Stimulated activated naive B cell treated with anti-CD40 and anti-IgM and Interleukin-4, amounts not matched to agents 10 μg/mL and 1 μg/mL and 100 μg/mL, for 72 hours (primary cell): Measurements from ENCODE around the gene PAX1.

Source experiments
- ATAC-seq, 2 donors: fragments of 150-1000 bp; cut with Tn5 transposase; replicated peaks; 2 replicates each; pipeline ENCODE4 v1.10.0; 2021; ENCODE audit warnings: moderate library complexity in 1 of 2
- DNase-seq: peaks from one replicate; pipeline ENCODE4 v3.0.0; 2021
- H3K27ac Mint-ChIP-seq: one replicate; pipeline ENCODE4 v1.8.0; 2022; ENCODE audit warnings: mild to moderate bottlenecking, mixed read lengths
- H3K27me3 Mint-ChIP-seq, 2 donors: one replicate each; pipeline ENCODE4 v1.8.0; 2022; ENCODE audit warnings: mixed read lengths in 2 of 2
- H3K36me3 Mint-ChIP-seq, 2 donors: one replicate each; pipeline ENCODE4 v1.8.0; 2022; ENCODE audit warnings: mixed read lengths in 2 of 2, mild to moderate bottlenecking in 1 of 2
- H3K4me1 Mint-ChIP-seq, 2 donors: one replicate each; pipeline ENCODE4 v1.8.0; 2022; ENCODE audit warnings: mixed read lengths in 2 of 2, mild to moderate bottlenecking in 1 of 2
- H3K4me3 Mint-ChIP-seq, 2 donors: one replicate each; pipeline ENCODE4 v1.8.0; 2022; ENCODE audit warnings: mild to moderate bottlenecking in 2 of 2, mixed read lengths in 2 of 2, moderate library complexity in 1 of 2
- H3K9me3 Mint-ChIP-seq, 2 donors: one replicate each; pipeline ENCODE4 v1.8.0; 2022; ENCODE audit warnings: mixed read lengths in 2 of 2, mild to moderate bottlenecking in 1 of 2

Gene PAX1

DNA sequence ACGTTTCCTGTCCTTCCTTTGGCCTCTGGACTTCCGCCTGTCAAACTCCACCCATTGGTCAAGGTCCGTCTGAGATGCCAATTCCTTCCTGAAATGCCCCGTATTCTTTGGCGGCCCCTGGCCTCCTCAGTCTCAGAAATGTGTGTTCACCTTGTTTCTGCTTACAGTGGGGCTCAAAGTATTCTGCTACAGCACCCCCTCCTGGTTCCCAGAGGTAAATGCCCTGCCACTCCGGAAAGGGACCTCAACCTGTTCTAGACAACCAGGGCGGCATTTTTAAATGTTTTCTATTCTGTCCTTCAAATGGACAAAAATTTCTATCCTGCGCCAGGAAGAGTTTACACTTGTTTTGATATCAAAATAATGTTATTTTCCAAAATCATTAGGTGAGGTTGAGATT, 12.1 kb upstream of the PAX1 start:
- no peak for ATAC-seq
- no peak overlapping the region for H3K27ac Mint-ChIP-seq
- DNase-seq, result no peak

DNA sequence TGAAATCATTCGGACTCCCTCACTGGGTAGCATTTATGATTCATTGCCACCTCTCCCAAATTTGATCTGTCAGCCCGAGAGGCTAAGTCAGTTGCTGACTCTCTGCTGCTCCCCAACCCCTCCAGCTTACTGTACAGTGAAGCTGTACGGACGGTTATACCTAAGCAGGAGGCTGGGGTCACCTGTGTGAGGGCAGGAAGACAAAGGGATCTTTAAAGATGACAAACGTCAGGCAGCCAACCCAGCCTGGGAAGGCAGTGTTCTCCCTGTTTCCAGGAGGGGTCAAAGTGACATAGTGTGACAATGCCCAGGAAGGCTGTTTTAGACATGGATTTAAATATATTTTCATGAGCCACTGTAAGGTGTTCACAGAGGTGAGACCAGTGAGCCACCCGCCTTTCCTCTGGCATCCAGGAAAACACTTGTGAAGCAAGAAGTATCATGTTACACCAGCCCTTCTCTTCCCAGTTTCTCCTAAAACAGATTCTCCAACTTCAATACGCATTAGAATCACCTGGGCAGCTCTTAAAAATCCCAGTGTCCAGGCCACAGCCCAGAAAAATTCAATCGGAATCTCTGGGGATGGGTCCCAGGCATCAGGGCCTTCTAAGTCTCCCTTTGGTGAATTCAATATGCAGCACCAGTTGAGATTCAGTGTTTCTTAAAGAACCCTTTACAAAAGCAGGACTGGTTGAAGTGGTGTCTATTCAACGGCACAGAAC, 6.8 kb upstream of the PAX1 start:
- peaks cover 65 to 76% of the 10 kb centered on the region in 2 donors for H3K27me3 Mint-ChIP-seq
- peaks cover 2 to 18% of the 10 kb centered on the region in 2 donors for H3K4me1 Mint-ChIP-seq
- no peak overlapping the region for H3K4me3 Mint-ChIP-seq
- H3K9me3 Mint-ChIP-seq, result no peaks in the 10 kb centered on the region
- ATAC-seq (no peak), DNase-seq (no peak)
- H3K27ac Mint-ChIP-seq, result no peak overlapping the region
- H3K36me3 Mint-ChIP-seq, result no peaks in the 10 kb centered on the region

More for the DNA sequence above, 12.1 kb upstream of the PAX1 start:
- H3K4me1 Mint-ChIP-seq, result no peaks in the 10 kb centered on the region
- no peaks in the 10 kb centered on the region for H3K9me3 Mint-ChIP-seq
- H3K36me3 Mint-ChIP-seq, result no peaks in the 10 kb centered on the region
- H3K4me3 Mint-ChIP-seq, result no peak overlapping the region
- H3K27me3 Mint-ChIP-seq, result peaks cover 24 to 30% of the 10 kb centered on the region in 2 donors

DNA sequence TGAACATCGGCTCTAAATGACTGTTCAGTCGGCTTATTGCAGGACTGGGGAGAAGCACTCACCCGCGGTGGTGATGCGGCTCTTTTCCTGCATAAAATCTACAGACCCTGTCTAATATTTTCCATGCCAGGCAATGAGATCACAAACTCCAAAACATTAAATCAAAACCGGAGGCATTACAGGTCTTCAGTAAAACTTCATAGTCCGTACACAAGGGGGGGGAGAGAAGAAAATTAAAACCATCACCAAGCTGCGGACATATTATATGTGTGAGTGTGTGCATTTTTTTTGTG, 6.3 kb upstream of the PAX1 start:
- ATAC-seq, result no peak
- Mint-ChIP-seq H3K9me3 (no peaks in the 10 kb centered on the region), H3K4me3 (no peak overlapping the region), H3K27ac (no peak overlapping the region), H3K27me3 (peaks cover 66 to 77% of the 10 kb centered on the region in 2 donors), H3K36me3 (no peaks in the 10 kb centered on the region), H3K4me1 (peaks cover 2 to 22% of the 10 kb centered on the region in 2 donors)
- DNase-seq, result no peak

DNA sequence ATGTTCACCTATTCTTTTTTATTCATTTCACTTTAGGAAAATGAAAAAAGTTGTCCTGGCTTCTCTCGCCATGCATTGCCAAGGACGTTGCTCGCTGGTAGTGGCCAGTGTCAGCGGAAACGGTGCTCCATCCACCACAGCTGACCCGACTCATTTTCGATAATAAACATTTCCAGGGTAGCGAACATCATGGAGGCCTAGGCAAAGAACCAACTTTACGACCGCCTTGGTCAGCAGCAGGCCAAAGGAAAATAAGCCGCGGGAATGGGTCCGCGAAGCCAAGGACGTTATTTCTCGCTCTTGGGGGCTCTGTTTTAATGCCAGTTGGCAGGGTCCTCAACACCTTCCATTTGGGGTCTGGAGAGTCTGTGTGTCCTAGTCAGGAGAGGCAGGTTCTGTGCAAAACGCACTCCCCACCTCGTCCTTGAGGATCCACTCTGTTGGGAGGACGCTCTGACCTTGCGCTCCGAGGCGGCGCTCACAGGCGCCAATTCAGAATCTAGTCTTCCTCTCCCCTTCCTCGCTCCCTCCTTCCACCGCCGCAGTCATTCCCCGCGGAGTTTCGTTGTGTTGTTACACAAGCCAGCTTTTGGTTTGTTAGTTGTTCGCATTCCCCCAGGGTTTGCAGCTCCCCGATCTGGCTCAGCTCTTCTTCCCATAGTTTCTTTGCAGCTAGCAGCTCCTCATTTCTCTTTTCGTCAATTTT, 4.1 kb upstream of the PAX1 start:
- H3K4me3 Mint-ChIP-seq, result no peak overlapping the region
- H3K27me3 Mint-ChIP-seq, result peaks cover 70 to 81% of the 10 kb centered on the region in 2 donors
- DNase-seq (no peak), ATAC-seq (no peak)
- peak overlapping the region; percentile 62 for H3K27ac Mint-ChIP-seq
- H3K9me3 Mint-ChIP-seq, result no peaks in the 10 kb centered on the region
- H3K36me3 Mint-ChIP-seq, result peaks cover 0 to 4% of the 10 kb centered on the region in 2 donors
- peaks cover 6 to 28% of the 10 kb centered on the region in 2 donors for H3K4me1 Mint-ChIP-seq

DNA sequence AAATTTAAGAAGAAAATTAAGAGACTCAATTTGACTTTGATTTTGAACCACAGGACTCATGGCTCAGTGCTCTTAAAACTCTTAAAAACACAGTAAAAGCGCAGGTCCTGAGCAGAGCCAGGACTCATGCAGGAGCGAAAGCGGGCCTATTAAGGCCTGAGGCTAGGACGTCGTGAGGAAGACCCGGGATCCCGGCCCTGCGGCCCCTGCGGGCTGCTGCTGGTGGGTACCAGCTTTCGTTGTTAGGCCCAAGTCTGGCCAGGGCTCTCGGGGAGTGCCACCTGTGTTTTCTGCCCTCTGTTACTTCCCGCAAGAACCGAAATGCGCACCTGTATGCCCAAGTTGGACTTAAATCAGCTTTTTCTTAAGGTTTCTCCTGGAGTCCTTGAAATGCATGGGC, 3.4 kb upstream of the PAX1 start:
- H3K36me3 Mint-ChIP-seq, result peaks cover 0 to 4% of the 10 kb centered on the region in 2 donors
- H3K4me3 Mint-ChIP-seq, result no peak overlapping the region
- H3K27me3 Mint-ChIP-seq, result peaks cover 73 to 88% of the 10 kb centered on the region in 2 donors
- no peaks in the 10 kb centered on the region for H3K9me3 Mint-ChIP-seq
- H3K4me1 Mint-ChIP-seq, result peaks cover 6 to 28% of the 10 kb centered on the region in 2 donors
- DNase-seq (no peak), ATAC-seq (no peak)
- peak overlapping the region; percentile 4 for H3K27ac Mint-ChIP-seq

DNA sequence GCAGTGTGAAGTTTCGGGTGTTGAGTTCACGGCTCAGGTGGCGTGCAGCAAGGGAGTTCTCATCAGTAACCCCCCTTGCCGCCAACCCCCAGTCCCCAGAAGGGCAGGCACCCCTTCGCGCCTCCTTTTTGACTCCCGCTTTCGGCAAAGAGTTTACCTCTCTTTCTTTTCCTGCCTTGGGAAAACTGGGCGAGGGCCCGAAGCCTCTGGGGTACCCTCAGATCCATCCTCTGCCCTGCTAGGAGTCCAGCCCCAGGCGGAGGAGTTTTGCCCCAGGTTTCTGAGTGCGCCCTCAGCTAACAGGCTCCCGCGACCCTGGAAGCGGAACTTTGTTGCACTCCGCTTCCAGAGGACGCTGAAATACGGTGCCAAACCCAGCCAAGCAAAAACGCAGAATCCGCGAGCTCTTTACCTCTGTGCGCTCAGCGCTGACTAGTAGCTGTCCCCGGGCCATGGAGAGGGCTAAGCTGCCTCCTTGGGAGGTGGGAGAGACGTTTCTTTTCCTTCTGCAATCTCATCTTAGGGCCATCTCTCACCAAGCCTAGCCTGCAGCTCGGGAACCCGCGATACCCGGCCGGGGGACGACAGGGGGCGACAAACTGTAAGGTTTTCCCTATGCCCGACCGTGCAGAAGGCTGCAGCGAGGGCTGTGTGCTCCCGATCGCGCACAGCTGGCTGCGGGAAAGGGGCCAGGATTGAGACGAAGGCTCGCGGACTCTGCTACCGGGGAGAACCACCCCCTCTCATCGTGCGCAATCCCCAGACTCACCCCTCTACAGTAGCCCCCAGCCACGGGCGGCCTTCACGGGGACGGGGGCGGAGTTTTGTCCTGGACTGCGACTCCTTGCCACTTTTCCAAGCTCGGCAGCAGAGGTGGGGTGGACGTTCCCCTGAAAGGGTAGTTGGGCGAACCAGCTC, 2.7 kb upstream of the PAX1 start:
- Mint-ChIP-seq H3K9me3 (no peaks in the 10 kb centered on the region), H3K4me3 (peak overlapping the region; percentile 4 to 44), H3K36me3 (peaks cover 0 to 4% of the 10 kb centered on the region in 2 donors), H3K27ac (peak overlapping the region; percentile 85), H3K4me1 (peaks cover 6 to 28% of the 10 kb centered on the region in 2 donors), H3K27me3 (peaks cover 78 to 96% of the 10 kb centered on the region in 2 donors)
- DNase-seq (peak; percentile 24), ATAC-seq (peak; percentile 38 to 54)

DNA sequence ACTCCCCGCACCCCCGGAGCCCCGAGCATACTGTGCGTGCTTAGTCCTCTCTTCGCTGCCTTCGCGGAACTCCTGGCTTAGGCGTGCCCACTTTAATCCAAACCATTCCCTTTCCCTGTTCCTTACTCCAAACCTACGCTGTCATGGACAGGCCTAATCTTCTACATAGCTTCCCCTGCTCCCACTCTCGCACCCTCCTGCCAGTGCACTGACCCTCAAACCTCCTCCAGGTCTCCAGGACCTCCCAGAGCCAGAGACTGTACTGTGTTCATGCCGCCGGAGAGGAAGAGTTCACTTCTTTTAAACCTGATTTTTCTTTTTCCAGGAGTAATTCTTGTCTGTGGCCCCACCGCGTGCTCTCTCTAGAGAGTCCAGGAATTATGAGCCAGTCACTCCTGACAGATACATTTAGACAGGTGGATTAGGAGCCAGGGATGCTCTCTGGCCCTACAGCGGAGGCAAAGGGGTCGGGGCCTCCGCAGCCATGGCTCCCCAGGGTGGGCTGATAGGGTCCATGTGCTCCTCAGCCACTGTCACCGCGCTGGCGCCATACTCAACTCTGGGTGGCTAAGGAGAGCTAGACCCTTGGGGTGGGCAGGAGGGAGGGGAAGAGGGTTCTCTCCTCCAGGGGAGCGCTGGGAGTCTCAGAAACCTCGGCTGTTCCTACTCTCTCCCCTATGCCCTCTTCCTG, 1.6 kb upstream of the PAX1 start:
- peaks cover 8 to 28% of the 10 kb centered on the region in 2 donors for H3K4me1 Mint-ChIP-seq
- ATAC-seq (no peak), DNase-seq (no peak)
- peaks cover 0 to 4% of the 10 kb centered on the region in 2 donors for H3K36me3 Mint-ChIP-seq
- no peaks in the 10 kb centered on the region for H3K9me3 Mint-ChIP-seq
- peak overlapping the region in 1 of 2 donors; percentile 26 for H3K4me3 Mint-ChIP-seq
- H3K27me3 Mint-ChIP-seq, result peaks cover 79 to 98% of the 10 kb centered on the region in 2 donors
- no peak overlapping the region for H3K27ac Mint-ChIP-seq

DNA sequence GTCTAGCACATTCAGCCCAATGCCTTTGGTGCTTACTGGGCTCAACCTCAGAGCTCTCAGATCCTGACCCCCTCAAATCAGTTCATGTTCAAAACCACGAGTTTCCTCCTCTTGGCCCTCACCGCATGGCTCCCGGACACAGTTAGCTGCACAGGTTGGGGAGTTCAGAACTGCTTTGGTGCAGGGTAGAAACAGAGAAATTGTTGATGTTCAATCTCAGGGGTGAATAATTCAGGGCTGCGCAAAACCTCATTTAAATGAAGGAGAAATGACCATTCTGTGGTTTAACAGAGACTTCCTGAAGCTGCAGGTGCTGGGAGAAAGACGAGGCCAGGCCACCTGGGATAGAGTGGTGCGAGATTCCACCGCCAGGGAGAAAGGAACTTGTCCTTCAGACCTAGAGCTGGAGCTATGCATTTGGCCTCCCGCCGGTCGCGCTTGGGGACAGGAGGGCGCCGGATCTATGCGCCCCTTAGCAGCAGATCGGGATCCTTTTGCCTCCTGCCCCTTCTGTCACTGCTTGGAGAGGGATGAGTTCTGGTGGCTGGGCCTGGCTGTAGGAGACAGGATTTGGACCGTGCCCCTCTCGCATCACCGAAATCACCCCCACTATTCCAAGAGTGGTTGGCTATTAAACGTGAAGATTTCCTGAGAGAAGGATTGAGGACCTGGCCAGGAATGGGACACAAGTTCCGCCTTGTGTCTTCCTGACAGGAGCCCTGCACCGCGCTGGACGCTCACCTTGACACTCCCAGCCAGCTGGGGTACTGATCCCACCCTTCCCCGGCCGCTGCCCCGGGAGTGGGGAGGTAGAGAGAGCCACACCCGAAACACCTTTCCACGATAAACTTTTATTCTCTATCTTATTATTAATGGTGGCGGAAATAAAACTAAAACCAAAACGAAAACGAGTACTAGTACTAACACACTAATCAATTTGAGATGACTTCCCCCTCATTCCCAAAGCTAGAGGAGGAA, 767 bp upstream of the PAX1 start:
- no peaks in the 10 kb centered on the region for H3K9me3 Mint-ChIP-seq
- H3K4me1 Mint-ChIP-seq, result peaks cover 8 to 28% of the 10 kb centered on the region in 2 donors
- ATAC-seq (no peak), DNase-seq (no peak)
- H3K4me3 Mint-ChIP-seq, result peak overlapping the region; percentile 56 to 64
- H3K36me3 Mint-ChIP-seq, result peaks cover 0 to 4% of the 10 kb centered on the region in 2 donors
- peaks cover 83 to 98% of the 10 kb centered on the region in 2 donors for H3K27me3 Mint-ChIP-seq
- peak overlapping the region; percentile 88 for H3K27ac Mint-ChIP-seq

DNA sequence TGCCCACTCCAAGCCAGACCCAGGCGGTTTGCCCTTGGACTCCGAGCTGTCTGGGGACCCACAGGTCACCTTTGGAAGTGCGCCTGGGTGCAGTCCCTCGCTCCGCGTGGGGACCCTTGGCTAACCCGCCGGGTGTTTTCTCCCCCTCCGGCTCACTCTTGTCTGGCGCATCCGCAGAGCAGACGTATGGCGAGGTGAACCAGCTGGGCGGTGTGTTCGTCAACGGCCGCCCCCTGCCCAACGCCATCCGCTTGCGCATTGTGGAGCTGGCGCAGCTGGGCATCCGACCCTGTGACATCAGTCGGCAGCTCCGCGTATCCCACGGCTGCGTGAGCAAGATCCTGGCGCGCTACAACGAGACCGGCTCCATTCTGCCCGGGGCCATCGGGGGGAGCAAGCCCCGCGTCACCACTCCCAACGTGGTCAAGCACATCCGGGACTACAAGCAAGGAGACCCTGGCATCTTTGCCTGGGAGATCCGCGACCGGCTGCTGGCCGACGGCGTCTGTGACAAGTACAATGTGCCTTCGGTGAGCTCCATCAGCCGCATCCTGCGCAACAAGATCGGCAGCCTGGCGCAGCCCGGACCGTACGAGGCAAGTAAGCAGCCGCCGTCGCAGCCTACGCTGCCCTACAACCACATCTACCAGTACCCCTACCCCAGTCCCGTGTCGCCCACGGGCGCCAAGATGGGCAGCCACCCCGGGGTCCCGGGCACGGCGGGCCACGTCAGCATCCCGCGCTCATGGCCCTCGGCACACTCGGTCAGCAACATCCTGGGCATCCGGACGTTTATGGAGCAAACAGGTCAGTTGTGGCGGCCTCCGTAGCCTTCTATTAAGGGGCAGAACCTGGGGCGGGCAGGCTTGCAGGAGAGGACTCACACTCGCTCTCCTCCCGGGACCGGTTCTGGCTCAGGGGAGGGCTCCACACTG, 1.1 kb downstream of the PAX1 start:
- Mint-ChIP-seq H3K27ac (peak overlapping the region; percentile 65), H3K4me1 (peaks cover 8 to 27% of the 10 kb centered on the region in 2 donors), H3K4me3 (peak overlapping the region in 1 of 2 donors; percentile 13), H3K9me3 (no peaks in the 10 kb centered on the region), H3K36me3 (peaks cover 0 to 4% of the 10 kb centered on the region in 2 donors), H3K27me3 (peaks cover 73 to 87% of the 10 kb centered on the region in 2 donors)
- ATAC-seq, result no peak
- no peak for DNase-seq

DNA sequence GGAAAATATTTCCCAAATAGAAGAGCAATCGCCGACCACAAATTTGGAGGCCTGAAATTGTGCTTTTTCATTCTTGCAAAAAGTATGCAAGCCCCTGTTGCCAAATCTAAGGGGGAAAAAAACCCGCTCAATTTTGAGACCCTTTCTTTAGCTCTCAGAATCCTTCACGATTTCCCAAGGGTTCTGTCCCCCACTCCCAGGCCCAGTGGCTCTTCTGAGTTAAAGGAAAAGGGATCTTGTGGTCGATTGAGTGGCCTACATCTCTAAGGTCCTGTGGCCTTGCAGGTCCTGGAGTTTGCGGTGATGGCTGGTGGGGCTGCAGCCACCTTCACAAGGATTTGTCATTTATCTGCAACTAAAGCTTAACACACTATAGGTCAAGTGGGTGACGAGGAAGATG, 1.8 kb downstream of the PAX1 start:
- Mint-ChIP-seq H3K27ac (peak overlapping the region; percentile 79), H3K4me3 (peak overlapping the region in 1 of 2 donors; percentile 57), H3K27me3 (peaks cover 69 to 80% of the 10 kb centered on the region in 2 donors), H3K4me1 (peaks cover 8 to 23% of the 10 kb centered on the region in 2 donors), H3K36me3 (peaks cover 0 to 4% of the 10 kb centered on the region in 2 donors), H3K9me3 (no peaks in the 10 kb centered on the region)
- DNase-seq (no peak), ATAC-seq (no peak)

DNA sequence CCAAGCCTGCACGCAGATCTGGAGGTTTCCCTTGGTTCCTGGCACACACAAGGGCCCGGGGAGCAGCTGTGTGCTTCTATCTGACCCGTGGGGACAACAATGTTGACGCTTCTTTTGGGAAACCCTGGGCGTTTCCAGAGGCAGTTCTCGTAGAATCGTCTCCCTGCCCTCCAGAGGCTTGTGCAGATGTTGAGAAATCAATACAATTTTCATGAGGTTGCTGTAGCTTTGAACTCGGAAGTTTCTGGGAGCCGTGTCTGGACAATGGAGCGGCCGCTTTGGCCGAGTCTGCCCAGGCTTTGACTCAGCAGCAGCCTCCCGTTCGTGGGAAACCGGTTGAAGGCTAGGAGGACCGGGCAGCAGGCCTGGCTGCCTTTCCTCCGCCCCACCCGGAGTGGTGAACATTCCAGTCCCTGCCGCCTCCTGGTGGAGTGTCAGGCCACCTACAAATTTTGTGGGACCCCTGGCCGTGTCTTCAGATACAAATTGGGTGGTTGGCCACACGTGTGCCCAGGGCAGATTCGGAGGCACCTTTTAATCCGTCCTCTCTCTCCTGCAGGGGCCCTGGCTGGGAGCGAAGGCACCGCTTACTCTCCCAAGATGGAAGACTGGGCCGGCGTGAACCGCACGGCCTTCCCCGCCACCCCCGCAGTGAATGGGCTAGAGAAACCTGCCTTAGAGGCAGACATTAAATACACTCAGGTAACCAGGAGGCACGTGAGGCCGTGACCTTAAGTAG, 2.7 kb downstream of the PAX1 start:
- H3K36me3 Mint-ChIP-seq, result peaks cover 0 to 4% of the 10 kb centered on the region in 2 donors
- ATAC-seq (no peak), DNase-seq (no peak)
- no peaks in the 10 kb centered on the region for H3K9me3 Mint-ChIP-seq
- no peak overlapping the region for H3K4me3 Mint-ChIP-seq
- peaks cover 6 to 20% of the 10 kb centered on the region in 2 donors for H3K4me1 Mint-ChIP-seq
- H3K27me3 Mint-ChIP-seq, result peaks cover 69 to 80% of the 10 kb centered on the region in 2 donors
- no peak overlapping the region for H3K27ac Mint-ChIP-seq
